ENCODE data around the gene ADAMTSL2.

Gene ADAMTSL2

DNA sequence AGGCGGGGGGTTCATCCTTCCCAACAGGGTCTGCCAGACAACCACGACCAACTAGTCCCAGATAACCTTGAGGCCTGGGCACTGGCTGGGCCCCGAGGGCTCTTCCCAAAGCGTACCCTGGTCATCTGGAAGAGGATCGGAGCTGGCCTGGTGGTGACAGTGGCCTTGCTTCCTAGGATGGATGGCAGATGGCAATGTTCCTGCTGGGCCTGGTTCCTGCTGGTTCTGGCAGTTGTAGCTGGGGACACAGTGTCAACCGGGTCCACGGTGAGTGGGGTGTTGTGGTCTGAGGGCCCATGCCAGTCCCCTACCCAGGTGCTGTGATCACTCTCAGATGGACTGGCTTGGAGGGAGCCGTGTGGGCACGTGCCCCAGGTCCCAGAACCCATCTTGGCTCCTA, 2.0 kb downstream of the ADAMTSL2 start:
- DNase-seq = no peak

DNA sequence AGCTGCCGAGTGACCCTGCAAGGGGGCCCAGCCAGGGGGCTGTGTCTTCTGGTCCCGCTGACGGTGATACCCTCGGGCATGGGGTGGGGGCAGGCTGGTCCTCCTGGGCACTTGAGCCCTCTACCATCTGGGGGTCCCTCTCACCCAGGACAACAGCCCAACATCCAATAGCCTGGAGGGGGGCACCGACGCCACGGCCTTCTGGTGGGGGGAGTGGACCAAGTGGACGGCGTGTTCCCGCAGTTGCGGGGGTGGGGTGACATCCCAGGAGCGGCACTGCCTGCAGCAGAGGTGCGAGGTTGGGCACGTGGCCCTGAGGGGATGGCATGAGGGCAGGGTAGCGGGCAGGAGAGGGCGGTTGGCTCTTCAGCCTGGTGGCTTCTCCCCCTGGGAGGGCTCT, 2.8 kb downstream of the ADAMTSL2 start:
- DNase-seq = no peak

DNA sequence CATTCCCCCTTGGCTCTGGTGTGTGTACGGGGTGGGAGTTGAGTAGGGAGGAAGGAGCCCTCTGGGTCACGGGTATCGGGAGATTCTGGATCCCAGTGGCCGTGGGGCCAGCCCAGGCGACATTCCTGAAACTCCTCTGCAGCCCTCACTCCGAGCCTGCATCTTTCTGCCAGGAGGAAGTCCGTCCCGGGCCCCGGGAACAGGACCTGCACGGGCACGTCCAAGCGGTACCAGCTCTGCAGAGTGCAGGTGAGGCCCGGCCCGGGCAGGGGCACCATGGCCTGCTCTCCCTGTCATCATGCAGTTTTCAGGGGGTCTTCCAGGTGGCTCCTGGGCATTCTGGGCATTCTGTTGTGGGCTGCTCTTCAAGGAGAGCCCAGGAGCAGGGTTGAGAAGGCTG, 3.7 kb downstream of the ADAMTSL2 start:
- DNase-seq = no peak

DNA sequence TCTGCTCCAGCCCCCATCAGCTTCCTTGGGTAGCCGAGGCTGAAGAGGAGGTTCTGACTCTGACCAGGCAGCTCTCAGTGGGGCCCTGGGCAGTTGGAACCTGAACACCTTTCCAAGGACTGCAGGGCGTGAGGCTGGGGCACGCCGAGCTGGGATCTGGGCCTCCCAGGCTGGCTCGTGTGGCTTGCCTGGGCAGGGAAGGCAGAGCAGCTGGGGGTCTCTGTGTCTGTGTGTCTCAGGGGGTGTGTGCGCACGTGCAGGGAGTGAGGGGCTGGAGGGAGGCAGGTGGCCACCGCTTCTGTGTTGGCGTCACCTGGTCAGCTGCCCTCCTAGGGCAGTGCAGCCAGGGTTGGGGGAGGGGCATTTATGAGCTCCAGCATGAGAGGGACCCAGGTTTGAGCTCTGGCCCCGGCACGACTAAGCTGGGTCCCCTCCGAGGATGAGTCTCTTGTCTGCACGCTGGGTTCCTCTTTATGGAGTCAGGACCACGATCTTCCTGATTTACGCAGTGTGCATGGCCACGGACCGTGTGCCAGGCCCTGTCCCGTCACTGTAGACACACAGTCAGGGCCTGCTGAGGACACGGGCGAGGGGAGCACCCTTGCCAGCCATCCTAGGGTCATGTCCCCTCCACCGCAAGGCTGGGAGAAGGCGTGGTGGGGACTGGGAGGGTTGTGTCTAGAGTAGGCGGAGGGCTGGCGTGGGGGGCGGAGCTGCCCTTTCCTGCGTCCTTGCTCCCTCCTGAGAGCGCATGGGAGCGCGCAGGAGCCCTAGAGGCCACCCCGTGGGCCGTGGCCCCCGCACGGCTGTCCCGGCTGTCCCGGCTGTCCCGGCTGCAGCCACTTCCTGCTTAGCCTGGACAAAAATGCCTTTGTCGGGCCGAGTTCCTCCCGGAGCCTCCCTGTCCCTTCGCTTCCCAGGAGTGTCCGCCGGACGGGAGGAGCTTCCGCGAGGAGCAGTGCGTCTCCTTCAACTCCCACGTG, 4.6 kb downstream of the ADAMTSL2 start:
- DNase-seq = no peak

DNA sequence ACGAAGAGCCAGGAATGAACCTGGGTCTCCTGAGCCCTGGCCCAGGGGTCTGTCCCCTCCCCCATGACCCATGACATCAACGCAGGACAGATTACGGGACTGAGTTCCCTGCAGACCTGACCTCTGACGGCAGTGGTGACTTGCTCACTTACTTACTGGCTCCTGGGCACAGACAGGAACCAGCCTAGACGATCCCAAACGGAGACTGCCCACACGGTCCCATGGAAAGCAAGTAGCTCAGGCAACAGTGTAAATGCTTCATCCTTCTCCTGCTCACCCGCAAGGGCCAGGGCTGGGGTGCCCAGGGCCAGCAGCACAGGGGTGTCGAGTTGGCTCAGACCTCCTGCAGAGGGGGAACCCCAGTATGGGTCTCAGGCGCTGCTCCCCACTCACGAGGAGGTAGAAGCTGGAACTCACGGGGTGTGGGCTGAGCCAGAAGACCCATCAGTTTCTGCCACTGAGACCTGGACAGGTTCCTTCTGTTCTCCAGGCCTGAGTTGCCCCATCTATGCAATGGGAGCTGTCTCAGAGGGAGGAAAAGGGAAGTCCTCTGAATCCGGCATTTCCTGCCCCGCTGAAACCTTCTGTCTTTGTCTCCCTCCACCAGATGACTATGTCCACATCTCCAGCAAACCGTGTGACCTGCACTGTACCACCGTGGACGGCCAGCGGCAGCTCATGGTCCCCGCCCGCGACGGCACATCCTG, 5.6 kb downstream of the ADAMTSL2 start:
- DNase-seq = no peak

DNA sequence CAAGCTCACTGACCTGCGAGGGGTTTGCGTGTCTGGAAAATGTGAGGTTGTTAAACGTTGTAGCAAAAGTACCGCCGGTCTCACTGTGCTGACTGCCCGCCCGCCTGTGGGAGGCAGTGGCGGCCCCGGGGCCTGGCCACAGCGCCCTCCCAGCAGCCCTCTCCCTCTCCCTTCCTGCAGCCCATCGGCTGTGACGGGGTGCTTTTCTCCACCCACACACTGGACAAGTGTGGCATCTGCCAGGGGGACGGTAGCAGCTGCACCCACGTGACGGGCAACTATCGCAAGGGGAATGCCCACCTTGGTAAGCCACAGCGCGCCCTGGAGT, 6.2 kb downstream of the ADAMTSL2 start:
- DNase-seq = no peak

DNA sequence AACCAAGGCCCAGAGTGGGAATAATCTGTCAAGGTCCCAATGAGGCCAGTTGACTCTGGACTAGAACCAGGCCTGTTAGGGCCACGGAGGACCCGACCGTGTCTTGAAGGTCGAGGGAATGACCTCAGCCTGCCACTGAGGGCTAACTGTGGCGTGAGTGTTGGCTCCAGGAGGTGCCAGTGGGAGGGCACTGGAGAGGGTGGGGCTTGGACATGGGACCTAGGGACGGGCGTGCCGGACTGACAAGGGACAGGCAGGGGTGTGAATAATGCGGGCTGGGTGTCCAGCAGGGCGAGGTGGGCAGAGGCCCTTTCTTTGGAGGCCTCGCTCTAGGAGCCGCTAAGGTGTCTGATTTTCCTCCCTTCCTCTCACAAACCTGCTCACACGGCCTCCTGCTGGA, 7.5 kb downstream of the ADAMTSL2 start:
- DNase-seq = no peak

DNA sequence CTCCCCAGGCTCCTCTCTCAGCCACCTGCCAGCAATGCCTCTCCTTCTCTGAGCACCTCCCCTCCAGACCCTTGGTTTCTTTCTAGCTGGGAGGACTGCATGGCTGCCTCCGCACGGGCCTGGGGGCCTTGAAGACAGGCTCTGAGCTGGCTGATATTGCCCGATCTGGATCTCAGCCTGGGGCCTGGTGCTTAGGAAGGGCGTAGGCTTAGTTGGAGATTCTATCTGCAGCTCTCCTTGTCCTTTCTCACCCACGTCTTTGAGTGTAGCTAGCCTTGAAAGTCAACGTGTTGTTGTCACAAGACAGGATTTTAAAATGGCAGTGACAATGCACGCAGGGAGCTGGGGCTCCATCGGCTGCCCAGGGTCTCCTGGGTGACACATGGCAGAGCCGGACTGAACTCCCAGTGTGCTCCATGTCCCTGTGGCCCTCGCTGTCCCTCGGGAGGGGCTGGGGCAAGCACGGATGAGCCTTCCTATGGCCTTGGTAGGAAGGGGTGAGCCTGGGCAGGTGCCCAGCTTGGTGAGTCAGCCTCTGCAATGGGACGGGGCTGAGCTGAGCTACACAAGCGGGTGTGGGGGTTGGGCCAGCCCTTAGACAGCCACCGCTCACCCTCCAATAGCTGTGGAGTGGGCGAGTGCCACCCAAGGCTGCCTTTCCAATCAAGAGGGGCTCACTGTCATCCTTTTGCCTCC, 9.4 kb downstream of the ADAMTSL2 start:
- no peak for DNase-seq

DNA sequence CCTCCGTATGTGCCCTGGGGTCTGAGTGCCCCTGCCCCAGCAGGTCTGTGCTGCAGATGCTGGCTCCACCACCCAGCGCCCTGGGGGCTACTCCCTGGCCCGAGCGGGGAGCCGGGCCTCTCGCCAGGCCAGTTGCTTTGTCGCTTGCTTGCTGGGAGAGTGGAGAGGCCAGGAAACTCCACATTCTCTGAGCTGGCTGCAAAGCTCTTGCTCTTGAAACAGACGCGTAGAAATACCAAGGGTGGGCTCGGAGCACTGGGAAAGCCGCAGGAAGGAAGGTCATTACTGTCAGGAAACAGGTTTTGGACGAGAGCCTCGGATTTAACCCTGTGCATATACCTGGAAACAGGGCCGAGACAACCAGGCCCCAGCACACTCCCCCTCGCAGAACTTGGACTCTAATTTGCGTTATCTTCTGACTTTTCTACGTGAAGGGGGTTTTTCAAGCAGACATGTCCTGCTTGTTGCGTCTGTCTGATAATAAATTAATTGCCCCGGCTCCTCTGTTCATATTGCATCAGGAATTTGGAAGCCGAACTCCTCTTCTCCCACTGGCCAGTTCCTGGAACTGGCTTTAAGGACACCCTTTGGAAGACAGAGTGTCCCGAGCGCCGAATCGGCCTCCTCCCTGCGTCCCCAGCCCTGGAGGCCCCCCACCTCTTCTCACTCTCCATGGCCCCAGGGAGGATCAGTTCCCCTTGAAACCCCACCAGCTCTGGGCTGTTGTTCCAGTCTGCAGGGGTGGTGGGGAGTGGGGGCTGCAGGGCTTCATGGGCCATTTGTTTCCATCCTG, 11.2 kb downstream of the ADAMTSL2 start:
- DNase-seq = no peak

DNA sequence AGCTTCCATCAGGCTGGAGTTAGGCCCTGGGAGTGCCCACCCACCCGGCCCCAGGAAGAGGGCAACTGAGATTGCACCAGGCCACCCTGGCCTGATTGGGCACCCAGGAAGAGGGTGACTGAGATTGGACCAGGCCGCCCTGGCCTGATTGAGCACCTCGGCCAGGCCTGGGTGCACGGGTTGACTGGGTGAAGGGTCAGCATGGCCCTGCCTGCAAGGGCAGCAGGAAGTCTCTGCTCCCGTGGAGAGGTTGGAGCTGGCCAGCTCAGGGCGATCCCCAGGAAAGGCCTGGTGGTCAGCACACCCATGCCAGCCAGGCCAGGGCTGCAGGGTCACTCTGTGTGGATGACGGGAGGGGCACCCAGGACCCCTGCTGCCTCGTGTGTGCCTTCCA, 11.8 kb downstream of the ADAMTSL2 start:
- no peak for DNase-seq

DNA sequence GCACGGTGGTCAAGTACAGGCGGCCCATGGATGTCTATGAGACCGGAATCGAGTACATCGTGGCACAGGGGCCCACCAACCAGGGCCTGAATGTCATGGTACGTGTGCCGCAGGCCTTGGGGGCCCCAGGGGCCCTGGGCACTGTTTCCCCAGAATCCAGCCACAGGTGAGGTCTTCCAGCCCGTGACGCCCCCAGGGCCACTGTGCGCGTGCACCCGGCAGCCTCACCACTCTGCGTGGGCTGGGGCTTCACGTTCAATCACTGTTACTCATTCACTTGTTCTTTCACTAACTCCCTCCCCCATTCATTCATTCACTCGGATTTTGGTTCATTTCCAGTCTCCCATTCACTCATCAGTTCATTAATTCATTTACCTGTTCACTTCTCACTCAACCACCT, 12.6 kb downstream of the ADAMTSL2 start:
- DNase-seq = no peak

DNA sequence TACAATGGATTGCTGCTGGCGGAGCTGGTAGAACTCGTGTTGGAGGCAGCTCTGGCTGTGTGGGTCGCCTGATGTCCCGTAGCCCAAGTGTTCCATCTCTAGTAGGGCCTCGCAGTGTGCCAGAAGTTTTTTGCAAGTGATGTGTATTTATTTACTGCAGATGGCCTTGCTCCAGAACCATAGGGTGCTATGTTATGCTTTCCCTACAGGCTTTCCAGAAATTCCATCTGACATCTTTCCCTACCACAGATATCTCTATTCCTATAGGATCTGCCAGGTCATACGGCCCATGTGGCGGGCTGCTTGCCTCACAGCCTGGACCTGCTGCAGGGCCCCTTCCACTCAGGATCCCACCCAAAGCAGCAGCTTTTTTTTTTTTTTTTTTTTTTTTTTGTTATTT, 16.9 kb downstream of the ADAMTSL2 start:
- DNase-seq = no peak

DNA sequence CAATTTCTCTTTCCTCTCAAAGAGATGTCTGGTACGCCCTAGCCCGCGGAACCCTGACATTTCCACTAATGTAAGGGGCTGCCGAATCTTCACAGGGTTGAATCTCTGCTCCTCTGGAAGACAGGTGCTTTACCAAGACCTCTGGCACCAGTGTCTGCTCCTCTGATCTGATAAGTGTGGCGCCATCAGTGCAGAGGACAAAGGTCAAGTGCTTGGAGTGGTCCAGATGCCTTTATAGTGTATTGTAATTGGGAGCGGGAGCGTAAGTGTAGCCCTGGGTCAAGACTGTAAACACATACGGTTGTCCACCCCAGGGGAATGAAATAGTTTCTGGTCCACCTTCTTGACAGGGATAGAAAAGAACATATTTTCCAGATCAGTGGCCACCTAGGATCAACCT, 17.7 kb downstream of the ADAMTSL2 start:
- no peak for DNase-seq

DNA sequence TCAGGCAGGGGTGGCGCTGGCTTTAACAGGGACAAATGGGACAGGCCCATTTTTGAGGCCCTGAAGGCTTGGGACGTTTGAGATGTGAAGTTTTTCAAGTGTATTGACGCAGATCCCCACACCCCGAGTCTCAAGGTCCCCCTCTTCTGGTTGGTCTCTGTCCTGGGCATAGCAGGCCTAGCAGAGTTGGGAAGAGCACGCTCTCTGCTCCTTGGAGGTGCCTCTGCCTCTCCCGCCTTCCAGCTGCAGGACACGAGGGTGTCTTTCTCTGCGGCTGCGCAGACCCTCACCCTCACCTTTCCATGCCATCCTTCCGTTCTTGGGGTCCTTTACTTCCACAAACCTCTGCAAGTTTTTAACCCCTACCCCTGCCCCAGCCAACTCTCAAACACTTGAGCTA, 18.6 kb downstream of the ADAMTSL2 start:
- no peak for DNase-seq

DNA sequence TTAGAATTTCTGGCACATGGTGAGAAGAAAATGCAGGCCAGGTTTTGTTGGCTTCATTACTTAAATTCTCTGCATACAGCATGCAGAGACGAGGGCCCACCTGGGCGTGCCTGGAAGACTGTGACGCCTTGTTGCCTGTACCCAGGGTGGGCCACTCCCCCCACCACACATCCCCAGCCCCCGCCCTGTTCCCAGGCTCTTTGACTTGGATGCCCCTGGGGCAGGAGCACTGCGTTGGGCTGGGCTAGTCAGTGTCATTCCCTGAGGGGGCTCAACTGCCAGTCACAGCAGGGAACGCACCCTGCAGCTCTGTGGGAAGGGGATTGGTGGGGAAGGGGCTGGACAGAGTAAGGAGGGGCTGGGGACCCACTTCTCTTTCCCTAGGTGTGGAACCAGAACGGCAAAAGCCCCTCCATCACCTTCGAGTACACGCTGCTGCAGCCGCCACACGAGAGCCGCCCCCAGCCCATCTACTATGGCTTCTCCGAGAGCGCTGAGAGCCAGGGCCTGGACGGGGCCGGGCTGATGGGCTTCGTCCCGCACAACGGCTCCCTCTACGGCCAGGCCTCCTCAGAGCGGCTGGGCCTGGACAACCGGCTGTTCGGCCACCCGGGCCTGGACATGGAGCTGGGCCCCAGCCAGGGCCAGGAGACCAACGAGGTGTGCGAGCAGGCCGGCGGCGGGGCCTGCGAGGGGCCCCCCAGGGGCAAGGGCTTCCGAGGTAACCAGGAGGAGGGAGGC, 19.6 kb downstream of the ADAMTSL2 start:
- no peak for DNase-seq

DNA sequence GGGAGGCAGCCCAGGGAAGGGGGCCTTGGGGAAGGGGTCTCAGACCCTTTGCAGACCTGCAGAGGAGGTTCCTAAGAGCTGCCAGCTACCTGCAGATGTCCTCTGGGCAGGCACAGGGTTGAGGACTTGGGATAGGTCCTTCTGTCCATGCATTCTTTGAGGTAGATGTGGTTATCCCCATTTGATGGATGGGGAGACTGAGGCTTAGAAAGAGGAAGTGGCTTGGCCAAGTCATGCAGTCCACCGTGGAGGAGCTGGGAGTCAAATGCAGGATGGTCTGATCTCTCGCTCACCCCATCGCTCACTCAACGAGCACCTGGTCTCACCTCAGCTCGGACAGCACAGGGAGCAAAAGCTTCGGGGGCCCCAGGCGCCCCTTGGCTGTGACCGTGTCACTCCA, 20.2 kb downstream of the ADAMTSL2 start:
- no peak for DNase-seq

DNA sequence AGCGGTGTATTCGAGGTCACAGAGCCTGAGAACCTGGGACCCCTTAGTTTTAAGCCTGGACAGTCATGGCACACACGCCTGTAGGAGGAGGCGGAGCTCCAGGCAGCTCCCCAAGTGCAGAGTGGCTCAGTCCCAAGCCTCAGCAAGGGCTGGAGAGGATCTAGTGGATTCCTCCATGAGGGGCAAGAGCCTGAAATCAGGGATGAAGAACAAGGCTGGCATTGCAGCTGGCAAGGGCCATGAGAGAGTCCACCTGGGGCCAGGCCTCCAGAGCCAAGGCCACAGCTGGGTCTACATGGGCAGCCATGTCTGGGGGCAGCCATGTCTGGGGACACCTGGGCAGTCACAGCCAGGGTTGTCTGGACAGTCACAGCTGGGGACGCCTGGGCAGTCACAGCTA, 21.9 kb downstream of the ADAMTSL2 start:
- no peak for DNase-seq

DNA sequence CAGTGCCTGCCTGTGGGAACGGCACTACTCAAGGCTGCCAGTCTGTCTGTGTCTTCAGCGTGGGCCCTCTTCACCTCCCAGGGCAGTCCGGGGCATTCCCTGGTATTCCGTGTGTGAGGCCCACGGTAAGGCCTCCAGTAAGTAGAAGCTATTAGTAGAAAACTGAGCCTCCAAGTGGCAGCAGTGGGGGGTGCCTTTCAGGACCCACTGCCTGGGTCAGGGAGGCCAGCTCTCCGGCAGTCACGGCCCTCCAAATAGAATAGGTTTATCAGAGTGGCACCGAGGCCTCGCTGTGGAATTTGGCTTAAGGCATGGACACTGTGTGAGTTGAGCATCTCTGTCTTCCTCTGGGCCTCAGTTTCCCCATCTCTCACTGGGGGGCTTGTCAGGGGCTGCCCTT, 23.1 kb downstream of the ADAMTSL2 start:
- no peak for DNase-seq

DNA sequence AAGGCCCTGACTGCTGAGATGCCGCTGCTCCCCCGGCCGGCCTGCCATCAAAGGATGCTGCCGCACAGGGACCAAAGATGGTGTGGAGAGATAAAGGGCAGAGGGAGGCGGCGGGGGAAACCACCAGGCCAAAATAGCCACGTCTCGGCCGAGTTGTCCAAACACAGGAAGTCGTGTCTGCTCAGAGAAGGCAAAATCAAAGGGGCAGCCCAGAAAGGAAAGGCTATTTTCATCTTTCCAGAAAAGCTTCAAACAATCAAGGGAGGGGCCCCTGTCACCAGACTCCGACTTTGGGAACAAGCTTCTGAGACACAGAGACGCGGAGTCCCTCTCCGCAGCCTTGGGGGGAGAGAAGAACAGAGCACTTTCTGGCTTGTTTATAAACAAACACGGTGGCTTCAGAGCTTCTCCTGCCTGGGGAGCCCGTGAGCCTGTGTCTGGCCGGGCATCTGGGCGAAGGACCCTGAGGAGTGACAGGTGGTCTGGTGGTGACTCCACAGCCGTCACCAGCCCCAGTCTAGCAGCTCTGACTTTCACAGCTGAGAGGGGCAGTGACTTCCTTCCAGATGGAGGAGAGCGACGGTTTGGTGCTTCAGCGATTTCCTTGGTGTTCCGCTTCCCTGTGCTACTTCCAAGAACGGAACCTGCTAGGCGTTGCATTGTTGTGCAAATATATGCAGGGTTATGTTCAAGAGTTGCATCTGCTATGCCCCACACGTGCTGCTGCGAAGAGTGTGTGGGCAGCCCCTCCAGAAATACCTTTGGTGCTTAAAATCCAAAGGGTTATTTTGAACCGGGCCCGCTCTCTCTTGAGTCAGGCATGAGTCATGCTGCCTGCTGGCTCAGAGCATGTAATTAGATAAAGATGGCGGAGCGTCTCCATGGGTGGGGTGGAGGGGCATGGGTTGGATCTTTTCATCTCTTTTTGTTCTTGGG, 24.0 kb downstream of the ADAMTSL2 start:
- DNase-seq = peak; percentile 57

DNA sequence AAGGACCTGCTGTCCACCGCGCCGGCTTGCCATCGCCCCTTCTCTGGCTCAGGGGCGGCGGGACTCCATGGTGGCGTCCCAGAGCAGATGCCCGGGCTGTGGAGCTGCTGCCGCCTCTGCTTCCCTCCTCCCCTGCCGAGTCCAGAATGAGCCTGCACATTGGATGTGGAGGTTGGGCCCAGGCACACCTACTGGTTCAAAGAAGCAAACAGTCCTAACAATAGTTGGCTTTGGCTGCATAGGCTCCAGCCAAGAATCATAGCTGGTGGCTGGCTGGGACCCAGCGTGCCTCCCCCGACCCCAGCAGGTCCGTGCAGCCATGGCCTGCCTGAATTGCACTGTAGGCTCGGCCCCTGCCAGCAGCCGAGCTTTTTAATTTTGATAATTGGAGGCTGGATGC, 25.8 kb downstream of the ADAMTSL2 start:
- DNase-seq = no peak

DNA sequence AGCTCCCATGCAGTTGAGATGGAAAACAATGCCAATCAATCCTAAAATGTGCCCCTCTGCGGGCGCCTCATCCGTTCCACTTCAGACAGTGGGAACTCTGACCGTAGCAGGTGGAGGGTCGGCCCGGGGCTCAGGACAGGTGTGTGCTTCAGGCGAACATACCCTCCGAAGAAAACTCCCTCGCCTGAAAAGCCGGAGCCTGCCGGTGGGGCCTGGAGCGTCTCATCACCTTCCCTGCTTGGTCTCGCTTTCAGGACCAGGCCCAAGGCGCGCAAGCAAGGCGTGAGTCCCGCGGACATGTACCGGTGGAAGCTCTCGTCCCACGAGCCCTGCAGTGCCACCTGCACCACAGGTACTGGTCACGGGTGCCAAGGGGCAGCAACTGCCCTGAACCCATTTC, 26.4 kb downstream of the ADAMTSL2 start:
- no peak for DNase-seq
